WTC11 (cell line): ENCODE data around the gene ATP13A5.

Experiments
- CREB1 ChIP-seq: sonication (generic); formaldehyde crosslinking; IDR thresholded peaks from 2 replicates; pipeline ENCODE4 v1.8.0; 2023; ENCODE audit warnings: mild to moderate bottlenecking, missing genetic modification reagents
- FOXK1 ChIP-seq: sonication (generic); formaldehyde crosslinking; IDR thresholded peaks from 2 replicates; pipeline ENCODE4 v1.8.0; 2022; ENCODE audit warnings: mild to moderate bottlenecking, moderate library complexity, missing genetic modification reagents
- IRF2 ChIP-seq: sonication (generic); formaldehyde crosslinking; IDR thresholded peaks from 2 replicates; pipeline ENCODE4 v1.8.0; 2022; ENCODE audit warnings: low read depth, missing genetic modification reagents, borderline replicate concordance
- NFYB ChIP-seq: sonication (generic); formaldehyde crosslinking; conservative IDR thresholded peaks from 2 replicates; pipeline ENCODE4 v1.8.0; 2022; ENCODE audit warnings: low read depth, missing genetic modification reagents
- SP1 ChIP-seq: sonication (generic); formaldehyde crosslinking; conservative IDR thresholded peaks from 2 replicates; pipeline ENCODE4 v1.8.1; 2022; ENCODE audit warnings: missing genetic modification reagents
- ZNF263 ChIP-seq: sonication (generic); formaldehyde crosslinking; IDR thresholded peaks from 2 replicates; pipeline ENCODE4 v1.8.1; 2022; ENCODE audit warnings: low read depth, mild to moderate bottlenecking, moderate library complexity, missing genetic modification reagents
- ZNF416 ChIP-seq: fragments of 250-450 bp; sonication (Bioruptor Pico); IDR thresholded peaks from 2 replicates; pipeline ENCODE4 v1.9.0; 2021; ENCODE audit warnings: mild to moderate bottlenecking, inconsistent platforms
- TF ChIP-seq, protein P1 (sequence below): fragments of 200-600 bp; IDR thresholded peaks from 2 replicates; pipeline ENCODE4 v1.8.0; 2022; ENCODE audit warnings: antibody characterized with exemption
- TF ChIP-seq, protein P2 (sequence below): sonication (generic); formaldehyde crosslinking; IDR thresholded peaks from 2 replicates; pipeline ENCODE4 v1.8.1; 2023; ENCODE audit warnings: mild to moderate bottlenecking, missing genetic modification reagents, moderate library complexity
- TF ChIP-seq, protein P3 (sequence below): sonication (generic); formaldehyde crosslinking; IDR thresholded peaks from 2 replicates; pipeline ENCODE4 v1.8.0; 2022; ENCODE audit warnings: mild to moderate bottlenecking, missing genetic modification reagents
- TF ChIP-seq, protein P4 (sequence below): sonication (generic); formaldehyde crosslinking; IDR thresholded peaks from 2 replicates; pipeline ENCODE4 v1.8.1; 2023; ENCODE audit warnings: mild to moderate bottlenecking, moderate library complexity, missing genetic modification reagents
- TF ChIP-seq, protein P5 (sequence below): sonication (generic); formaldehyde crosslinking; IDR thresholded peaks from 2 replicates; pipeline ENCODE4 v1.8.1; 2023; ENCODE audit warnings: mild to moderate bottlenecking, missing genetic modification reagents, moderate library complexity
- TF ChIP-seq, protein P6 (sequence below): sonication (generic); formaldehyde crosslinking; IDR thresholded peaks from 2 replicates; pipeline ENCODE4 v1.8.0; 2022; ENCODE audit warnings: mild to moderate bottlenecking, missing genetic modification reagents

DNA sequence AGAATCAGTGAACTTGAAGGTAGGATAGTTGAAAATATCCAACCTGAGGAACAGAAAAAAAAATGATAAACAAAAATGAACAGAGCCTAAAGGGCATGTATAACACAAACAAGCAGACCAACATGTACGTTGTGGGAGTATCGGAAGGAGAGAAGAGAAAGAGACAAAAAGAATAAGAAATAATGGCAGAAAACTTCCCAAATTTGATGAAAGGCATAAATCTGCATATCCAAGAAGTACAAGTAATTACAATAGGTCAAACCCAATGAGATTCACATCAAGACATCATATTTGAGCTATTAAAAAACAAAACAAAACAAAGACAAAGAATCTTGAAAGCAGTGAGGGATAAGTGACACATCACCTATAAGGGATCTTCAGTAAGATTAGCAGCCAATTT, 38.1 kb upstream of the ATP13A5 start:
- TF ChIP-seq, protein P1, sequence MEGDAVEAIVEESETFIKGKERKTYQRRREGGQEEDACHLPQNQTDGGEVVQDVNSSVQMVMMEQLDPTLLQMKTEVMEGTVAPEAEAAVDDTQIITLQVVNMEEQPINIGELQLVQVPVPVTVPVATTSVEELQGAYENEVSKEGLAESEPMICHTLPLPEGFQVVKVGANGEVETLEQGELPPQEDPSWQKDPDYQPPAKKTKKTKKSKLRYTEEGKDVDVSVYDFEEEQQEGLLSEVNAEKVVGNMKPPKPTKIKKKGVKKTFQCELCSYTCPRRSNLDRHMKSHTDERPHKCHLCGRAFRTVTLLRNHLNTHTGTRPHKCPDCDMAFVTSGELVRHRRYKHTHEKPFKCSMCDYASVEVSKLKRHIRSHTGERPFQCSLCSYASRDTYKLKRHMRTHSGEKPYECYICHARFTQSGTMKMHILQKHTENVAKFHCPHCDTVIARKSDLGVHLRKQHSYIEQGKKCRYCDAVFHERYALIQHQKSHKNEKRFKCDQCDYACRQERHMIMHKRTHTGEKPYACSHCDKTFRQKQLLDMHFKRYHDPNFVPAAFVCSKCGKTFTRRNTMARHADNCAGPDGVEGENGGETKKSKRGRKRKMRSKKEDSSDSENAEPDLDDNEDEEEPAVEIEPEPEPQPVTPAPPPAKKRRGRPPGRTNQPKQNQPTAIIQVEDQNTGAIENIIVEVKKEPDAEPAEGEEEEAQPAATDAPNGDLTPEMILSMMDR, result no peak
- TF ChIP-seq IRF2 (CRISPR knock-in tag) (no peak), ZNF416 (no peak), SP1 (no peak), FOXK1 (CRISPR knock-in tag) (no peak), ZNF263 (CRISPR knock-in tag) (no peak), NFYB (no peak), CREB1 (CRISPR knock-in tag) (no peak)
- TF ChIP-seq, protein P2, sequence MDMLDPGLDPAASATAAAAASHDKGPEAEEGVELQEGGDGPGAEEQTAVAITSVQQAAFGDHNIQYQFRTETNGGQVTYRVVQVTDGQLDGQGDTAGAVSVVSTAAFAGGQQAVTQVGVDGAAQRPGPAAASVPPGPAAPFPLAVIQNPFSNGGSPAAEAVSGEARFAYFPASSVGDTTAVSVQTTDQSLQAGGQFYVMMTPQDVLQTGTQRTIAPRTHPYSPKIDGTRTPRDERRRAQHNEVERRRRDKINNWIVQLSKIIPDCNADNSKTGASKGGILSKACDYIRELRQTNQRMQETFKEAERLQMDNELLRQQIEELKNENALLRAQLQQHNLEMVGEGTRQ (CRISPR knock-in tag), result no peak
- TF ChIP-seq, protein P3, sequence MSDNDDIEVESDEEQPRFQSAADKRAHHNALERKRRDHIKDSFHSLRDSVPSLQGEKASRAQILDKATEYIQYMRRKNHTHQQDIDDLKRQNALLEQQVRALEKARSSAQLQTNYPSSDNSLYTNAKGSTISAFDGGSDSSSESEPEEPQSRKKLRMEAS (CRISPR knock-in tag), result no peak
- TF ChIP-seq, protein P4, sequence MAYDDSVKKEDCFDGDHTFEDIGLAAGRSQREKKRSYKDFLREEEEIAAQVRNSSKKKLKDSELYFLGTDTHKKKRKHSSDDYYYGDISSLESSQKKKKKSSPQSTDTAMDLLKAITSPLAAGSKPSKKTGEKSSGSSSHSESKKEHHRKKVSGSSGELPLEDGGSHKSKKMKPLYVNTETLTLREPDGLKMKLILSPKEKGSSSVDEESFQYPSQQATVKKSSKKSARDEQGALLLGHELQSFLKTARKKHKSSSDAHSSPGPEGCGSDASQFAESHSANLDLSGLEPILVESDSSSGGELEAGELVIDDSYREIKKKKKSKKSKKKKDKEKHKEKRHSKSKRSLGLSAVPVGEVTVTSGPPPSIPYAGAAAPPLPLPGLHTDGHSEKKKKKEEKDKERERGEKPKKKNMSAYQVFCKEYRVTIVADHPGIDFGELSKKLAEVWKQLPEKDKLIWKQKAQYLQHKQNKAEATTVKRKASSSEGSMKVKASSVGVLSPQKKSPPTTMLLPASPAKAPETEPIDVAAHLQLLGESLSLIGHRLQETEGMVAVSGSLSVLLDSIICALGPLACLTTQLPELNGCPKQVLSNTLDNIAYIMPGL (CRISPR knock-in tag), result no peak
- TF ChIP-seq, protein P5, sequence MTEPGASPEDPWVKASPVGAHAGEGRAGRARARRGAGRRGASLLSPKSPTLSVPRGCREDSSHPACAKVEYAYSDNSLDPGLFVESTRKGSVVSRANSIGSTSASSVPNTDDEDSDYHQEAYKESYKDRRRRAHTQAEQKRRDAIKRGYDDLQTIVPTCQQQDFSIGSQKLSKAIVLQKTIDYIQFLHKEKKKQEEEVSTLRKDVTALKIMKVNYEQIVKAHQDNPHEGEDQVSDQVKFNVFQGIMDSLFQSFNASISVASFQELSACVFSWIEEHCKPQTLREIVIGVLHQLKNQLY (CRISPR knock-in tag), result no peak
- TF ChIP-seq, protein P6, sequence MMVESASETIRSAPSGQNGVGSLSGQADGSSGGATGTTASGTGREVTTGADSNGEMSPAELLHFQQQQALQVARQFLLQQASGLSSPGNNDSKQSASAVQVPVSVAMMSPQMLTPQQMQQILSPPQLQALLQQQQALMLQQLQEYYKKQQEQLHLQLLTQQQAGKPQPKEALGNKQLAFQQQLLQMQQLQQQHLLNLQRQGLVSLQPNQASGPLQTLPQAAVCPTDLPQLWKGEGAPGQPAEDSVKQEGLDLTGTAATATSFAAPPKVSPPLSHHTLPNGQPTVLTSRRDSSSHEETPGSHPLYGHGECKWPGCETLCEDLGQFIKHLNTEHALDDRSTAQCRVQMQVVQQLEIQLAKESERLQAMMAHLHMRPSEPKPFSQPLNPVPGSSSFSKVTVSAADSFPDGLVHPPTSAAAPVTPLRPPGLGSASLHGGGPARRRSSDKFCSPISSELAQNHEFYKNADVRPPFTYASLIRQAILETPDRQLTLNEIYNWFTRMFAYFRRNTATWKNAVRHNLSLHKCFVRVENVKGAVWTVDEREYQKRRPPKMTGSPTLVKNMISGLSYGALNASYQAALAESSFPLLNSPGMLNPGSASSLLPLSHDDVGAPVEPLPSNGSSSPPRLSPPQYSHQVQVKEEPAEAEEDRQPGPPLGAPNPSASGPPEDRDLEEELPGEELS (CRISPR knock-in tag), result no peak
